ENCODE results near the gene HSP90B1. TPM values are rescaled to one million over a fixed set of nuclear protein-coding genes. Genes with fewer than 3 reads are reported as not detected.
A peak's percentile ranks its signal among the peaks of the same experiment; 100 is the strongest.

HSP90B1 gene
- total and polyA plus RNA-seq, 2 of the 13 experiments (the other 11 are each of a cell fraction or from before 2014, with no cell fraction given), result 800 to 954 TPM

- TF ChIP-seq SNAPC4 (CRISPR knock-in tag; IDR thresholded peaks at IDR 0.05), result peak; percentile 62; the same call in 1 of the 2 replicates
- TF ChIP-seq ZNF546 (CRISPR knock-in tag; conservative IDR thresholded peaks at IDR 0.05), result peak; percentile 87; the same call in 1 of the 2 replicates
- TF ChIP-seq FOXO4 (CRISPR knock-in tag; conservative IDR thresholded peaks at IDR 0.05), result no peak
- 0 out of 2 replicates have a peak, but pooled peaks have one; percentile 42 for TF ChIP-seq ZNF589 (CRISPR knock-in tag; conservative IDR thresholded peaks at IDR 0.05)
- TF ChIP-seq ZNF256 (CRISPR knock-in tag; conservative IDR thresholded peaks at IDR 0.05), result 0 out of 2 replicates have a peak, but pooled peaks have one; percentile 30
- TF ChIP-seq GATAD2A (CRISPR knock-in tag; IDR thresholded peaks at IDR 0.05), result peak; percentile 23; the same call in 1 of the 2 replicates
- TF ChIP-seq PHF8 (CRISPR knock-in tag; IDR thresholded peaks at IDR 0.05), result peak; percentile 99
- peak; percentile 21; the same call in 1 of the 2 replicates for TF ChIP-seq ZBTB20 (CRISPR knock-in tag; IDR thresholded peaks at IDR 0.05; ENCODE audit: borderline replicate concordance, low read depth)
- 0 out of 2 replicates have a peak, but pooled peaks have one; percentile 48 for TF ChIP-seq HOXA7 (CRISPR knock-in tag; IDR thresholded peaks at IDR 0.05)
- peak; percentile 95 for TF ChIP-seq POLR2G (IDR thresholded peaks at IDR 0.05; ENCODE audit: low read depth, low read length)
- TF ChIP-seq KDM4B (CRISPR knock-in tag; IDR thresholded peaks at IDR 0.05), result 0 out of 2 replicates have a peak, but pooled peaks have one; percentile 77
- TF ChIP-seq CREB1 (IDR thresholded peaks at IDR 0.05), result peak; percentile 79
- peak; percentile 88 for TF ChIP-seq CREB1 (CRISPR knock-in tag; IDR thresholded peaks at IDR 0.05)
- peak; percentile 30 for TF ChIP-seq CBX1 (IDR thresholded peaks at IDR 0.05; ENCODE audit: low read depth)
- TF ChIP-seq ZNF232 (CRISPR knock-in tag; IDR thresholded peaks at IDR 0.05; ENCODE audit: borderline replicate concordance), result peak; percentile 49; the same call in 1 of the 2 replicates
- peak; percentile 74; the same call in 1 of the 2 replicates for TF ChIP-seq RXRA (CRISPR knock-in tag; IDR thresholded peaks at IDR 0.05)
- TF ChIP-seq ZSCAN29 (CRISPR knock-in tag; conservative IDR thresholded peaks at IDR 0.05), result peak; percentile 73; the same call in 1 of the 2 replicates
- no peak; the same call in 1 of the 2 replicates for TF ChIP-seq NCOA5 (CRISPR knock-in tag; IDR thresholded peaks at IDR 0.05)
Measured at GRCh38 chr12:103965590-103966504, 35.6 kb downstream of the HSP90B1 start, which contains the start of gene TDG (continued).
